OCI-LY3 (cell line): Measurements from ENCODE around the gene DUSP6.

Source experiments
- H2AFZ ChIP-seq: fragments of 200-600, 300-600 bp; shearing (Covaris generic); 2 replicates; pipeline ENCODE4 v1.6.0; 2014; ENCODE audit warnings: antibody characterized with exemption, low read depth, low read length
- H3K27ac ChIP-seq: fragments of 200-600, 300-600 bp; sonication (generic); 2 replicates; pipeline ENCODE4 v1.5.1; 2014; ENCODE audit warnings: mild to moderate bottlenecking, low read length, moderate library complexity, mixed read lengths
- H3K27me3 ChIP-seq: fragments of 200-600, 300-600 bp; sonication (generic); 2 replicates; pipeline ENCODE4 v1.6.1; 2014; ENCODE audit warnings: low read depth, low read length, mixed read lengths
- H3K36me3 ChIP-seq: fragments of 200-600, 300-600 bp; sonication (generic); replicated peaks from 2 replicates; pipeline ENCODE3; 2014; ENCODE audit warnings: low read depth, low read length, mixed read lengths
- H3K4me1 ChIP-seq: fragments of 300-600, 200-600 bp; sonication (generic); 2 replicates; pipeline ENCODE4 v1.6.1; 2014; ENCODE audit warnings: low read length, mixed read lengths
- H3K4me2 ChIP-seq: fragments of 200-600, 300-600 bp; sonication (generic); 2 replicates; pipeline ENCODE4 v1.6.1; 2014; ENCODE audit warnings: low read length, mixed read lengths
- H3K4me3 ChIP-seq: fragments of 300-600, 200-600 bp; sonication (generic); 2 replicates; pipeline ENCODE4 v1.5.1; 2014; ENCODE audit warnings: antibody characterized with exemption, mild to moderate bottlenecking, low read length, moderate library complexity
- H3K79me2 ChIP-seq: fragments of 300-600, 200-600 bp; shearing (Covaris generic); 2 replicates; pipeline ENCODE4 v1.6.1; 2014; ENCODE audit warnings: mild to moderate bottlenecking, low read length, mixed read lengths
- H3K9ac ChIP-seq: fragments of 300-600, 200-600 bp; shearing (Covaris generic); 2 replicates; pipeline ENCODE4 v1.6.0; 2014; ENCODE audit warnings: mild to moderate bottlenecking, low read length, moderate library complexity
- H3K9me3 ChIP-seq: fragments of 200-600, 300-600 bp; shearing (Covaris generic); 2 replicates; pipeline ENCODE4 v1.6.1; 2014; ENCODE audit warnings: low read length, mixed read lengths; ENCODE audit not compliant: insufficient read depth
- H4K20me1 ChIP-seq: fragments of 200-600, 300-600 bp; sonication (generic); 2 replicates; pipeline ENCODE4 v1.6.1; 2016; ENCODE audit warnings: low read length, mixed read lengths; ENCODE audit not compliant: insufficient read depth
- EZH2phosphoT487 ChIP-seq: fragments of 200-600 bp; shearing (Covaris generic); IDR thresholded peaks from 2 replicates; pipeline ENCODE4 v1.6.1; 2018; ENCODE audit warnings: antibody characterized with exemption, mixed run types, low read depth
- TF ChIP-seq, protein P1 (sequence below): fragments of 200-600, 300-600 bp; sonication (generic); IDR thresholded peaks from 2 replicates; pipeline ENCODE4 v1.5.1; 2014; ENCODE audit warnings: antibody characterized with exemption, low read length, low read depth

DUSP6 gene

DNA sequence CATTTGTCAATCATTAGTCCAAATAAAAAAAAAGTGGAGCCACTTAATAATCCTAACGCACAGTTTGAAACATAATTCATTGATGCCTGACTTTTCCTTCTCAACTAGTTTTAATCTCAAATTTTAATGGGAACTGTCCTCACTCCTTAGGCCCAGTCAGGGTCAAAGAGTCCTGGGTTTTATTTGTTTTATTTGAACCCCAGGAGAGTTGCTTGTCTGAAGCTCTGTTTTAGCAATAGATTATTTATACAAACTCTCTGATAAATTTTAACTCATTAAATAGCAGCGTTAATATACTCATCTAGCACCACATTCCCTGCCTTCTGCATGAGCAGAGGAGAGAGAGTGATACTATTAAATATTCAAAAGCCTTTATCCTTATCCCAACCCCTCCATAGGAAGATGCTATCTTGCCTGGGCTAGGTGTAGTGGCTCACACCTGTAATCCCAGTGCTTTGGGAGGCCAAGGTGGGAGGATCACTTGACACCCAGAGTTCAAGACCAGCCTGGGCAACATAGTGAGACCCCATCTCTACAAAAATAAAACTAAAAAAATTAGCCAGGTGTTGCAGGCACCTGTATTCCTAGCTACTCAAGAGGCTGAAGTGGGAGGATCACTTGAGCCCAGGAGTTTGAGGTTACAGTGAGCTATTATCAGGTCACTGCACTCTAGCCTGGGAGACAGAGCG is 14.5 kb upstream of the DUSP6 start:
- Histone ChIP-seq H3K4me1 (no peaks in the 10 kb centered on the region), H3K79me2 (no peaks in the 10 kb centered on the region), H3K27me3 (no peaks in the 10 kb centered on the region), H3K4me2 (no peak overlapping the region), H3K9ac (no peak overlapping the region), H2AFZ (no peak overlapping the region), H3K9me3 (no peaks in the 10 kb centered on the region), H3K36me3 (no peaks in the 10 kb centered on the region), H3K27ac (no peak overlapping the region), H4K20me1 (no peaks in the 10 kb centered on the region), H3K4me3 (no peak overlapping the region)
- no peak for TF ChIP-seq EZH2phosphoT487
- TF ChIP-seq, protein P1, sequence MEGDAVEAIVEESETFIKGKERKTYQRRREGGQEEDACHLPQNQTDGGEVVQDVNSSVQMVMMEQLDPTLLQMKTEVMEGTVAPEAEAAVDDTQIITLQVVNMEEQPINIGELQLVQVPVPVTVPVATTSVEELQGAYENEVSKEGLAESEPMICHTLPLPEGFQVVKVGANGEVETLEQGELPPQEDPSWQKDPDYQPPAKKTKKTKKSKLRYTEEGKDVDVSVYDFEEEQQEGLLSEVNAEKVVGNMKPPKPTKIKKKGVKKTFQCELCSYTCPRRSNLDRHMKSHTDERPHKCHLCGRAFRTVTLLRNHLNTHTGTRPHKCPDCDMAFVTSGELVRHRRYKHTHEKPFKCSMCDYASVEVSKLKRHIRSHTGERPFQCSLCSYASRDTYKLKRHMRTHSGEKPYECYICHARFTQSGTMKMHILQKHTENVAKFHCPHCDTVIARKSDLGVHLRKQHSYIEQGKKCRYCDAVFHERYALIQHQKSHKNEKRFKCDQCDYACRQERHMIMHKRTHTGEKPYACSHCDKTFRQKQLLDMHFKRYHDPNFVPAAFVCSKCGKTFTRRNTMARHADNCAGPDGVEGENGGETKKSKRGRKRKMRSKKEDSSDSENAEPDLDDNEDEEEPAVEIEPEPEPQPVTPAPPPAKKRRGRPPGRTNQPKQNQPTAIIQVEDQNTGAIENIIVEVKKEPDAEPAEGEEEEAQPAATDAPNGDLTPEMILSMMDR = no peak

DNA sequence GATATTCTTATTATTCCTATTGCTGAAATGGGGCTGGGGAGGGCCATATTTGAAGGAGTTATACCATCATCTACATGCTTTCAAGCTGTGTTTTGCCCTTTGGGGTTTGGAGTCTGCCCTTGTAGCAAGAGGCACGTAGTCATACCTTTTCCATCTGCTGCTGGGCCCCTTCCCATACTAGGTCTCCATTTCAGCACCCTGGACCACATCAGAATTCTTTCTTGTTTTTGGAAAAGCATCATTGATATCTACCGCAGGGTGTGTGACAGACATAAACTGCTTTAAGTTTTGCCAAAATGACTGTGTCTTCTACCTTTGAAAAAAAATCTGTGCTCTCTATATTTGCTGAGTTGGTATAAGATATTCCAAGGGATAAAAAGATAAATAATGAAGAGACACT is 12.3 kb upstream of the DUSP6 start:
- Histone ChIP-seq H2AFZ (no peak overlapping the region), H3K9ac (no peak overlapping the region), H3K27me3 (0 out of 2 replicates have a peak, but pooled peaks cover 3% of the 10 kb centered on the region), H3K36me3 (no peaks in the 10 kb centered on the region), H3K9me3 (no peaks in the 10 kb centered on the region), H3K4me2 (no peak overlapping the region), H4K20me1 (no peaks in the 10 kb centered on the region), H3K4me1 (no peaks in the 10 kb centered on the region), H3K27ac (no peak overlapping the region), H3K4me3 (no peak overlapping the region), H3K79me2 (no peaks in the 10 kb centered on the region)
- no peak for TF ChIP-seq EZH2phosphoT487
- TF ChIP-seq, protein P1 = no peak

DNA sequence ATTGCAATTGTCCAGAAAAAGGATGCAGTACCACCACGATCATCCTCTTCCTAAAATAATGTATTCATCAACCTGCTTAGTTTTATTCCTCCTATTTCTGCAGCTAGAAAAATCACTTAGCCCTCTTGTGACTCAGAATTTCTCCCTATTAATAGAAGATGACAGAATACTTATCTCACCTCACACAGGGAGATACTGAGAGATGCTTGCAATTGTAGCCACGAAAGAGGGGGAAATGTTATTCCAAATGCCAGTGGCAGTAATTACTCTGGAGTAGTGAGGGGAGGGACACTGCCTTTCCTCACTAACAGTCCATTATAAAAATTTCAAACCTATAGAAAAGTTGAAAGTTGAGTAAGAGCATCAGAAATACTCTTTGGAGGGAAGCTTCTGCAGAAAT is 11.8 kb upstream of the DUSP6 start:
- H3K27ac ChIP-seq = no peak overlapping the region
- TF ChIP-seq EZH2phosphoT487 = no peak
- TF ChIP-seq, protein P1 = no peak

DNA sequence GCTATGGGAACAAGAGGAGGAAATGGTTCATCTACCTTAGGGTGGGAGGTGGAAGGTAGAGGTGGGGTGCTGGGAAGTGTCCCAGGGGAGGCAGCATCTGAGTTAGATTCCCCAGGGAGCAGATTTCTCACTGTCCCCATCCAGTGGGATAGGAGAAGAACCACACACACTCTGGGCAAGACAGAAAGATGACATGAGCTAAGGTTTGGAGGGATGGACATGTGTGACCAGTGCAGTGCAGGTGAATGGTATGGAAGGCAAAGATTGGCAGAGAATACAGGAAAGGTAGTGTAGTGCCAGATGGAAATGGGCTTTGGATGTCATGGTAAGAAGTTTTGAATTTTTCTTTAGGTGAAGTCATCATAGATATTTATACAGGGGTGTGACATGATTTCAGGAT is 11.3 kb upstream of the DUSP6 start:
- H3K4me3 ChIP-seq = no peak overlapping the region
- H3K9ac ChIP-seq = no peak overlapping the region
- no peak for TF ChIP-seq EZH2phosphoT487
- no peak overlapping the region for H3K27ac ChIP-seq
- H3K27me3 ChIP-seq = 0 out of 2 replicates have a peak, but pooled peaks cover 5% of the 10 kb centered on the region
- no peaks in the 10 kb centered on the region for H3K9me3 ChIP-seq
- H3K4me1 ChIP-seq = no peaks in the 10 kb centered on the region
- H3K36me3 ChIP-seq = no peaks in the 10 kb centered on the region
- H3K79me2 ChIP-seq = no peaks in the 10 kb centered on the region
- no peaks in the 10 kb centered on the region for H4K20me1 ChIP-seq
- no peak overlapping the region for H3K4me2 ChIP-seq
- H2AFZ ChIP-seq = no peak overlapping the region

More for the DNA sequence above, 11.8 kb upstream of the DUSP6 start:
- no peaks in the 10 kb centered on the region for H3K36me3 ChIP-seq
- no peak overlapping the region for H3K4me3 ChIP-seq
- no peaks in the 10 kb centered on the region for H4K20me1 ChIP-seq
- no peaks in the 10 kb centered on the region for H3K4me1 ChIP-seq
- no peaks in the 10 kb centered on the region for H3K79me2 ChIP-seq
- 0 out of 2 replicates have a peak, but pooled peaks cover 5% of the 10 kb centered on the region for H3K27me3 ChIP-seq
- H3K4me2 ChIP-seq = no peak overlapping the region
- H2AFZ ChIP-seq = no peak overlapping the region
- no peaks in the 10 kb centered on the region for H3K9me3 ChIP-seq
- H3K9ac ChIP-seq = no peak overlapping the region
